ENCODE data around the gene SORCS2. TPM values are rescaled to one million over a fixed set of nuclear protein-coding genes. Genes with fewer than 3 reads are reported as not detected.

Gene SORCS2
- polyA plus RNA-seq, 1 donor (not counting 4 experiments of a cell fraction or from before 2014, with no cell fraction given) = 0.09 TPM

DNA sequence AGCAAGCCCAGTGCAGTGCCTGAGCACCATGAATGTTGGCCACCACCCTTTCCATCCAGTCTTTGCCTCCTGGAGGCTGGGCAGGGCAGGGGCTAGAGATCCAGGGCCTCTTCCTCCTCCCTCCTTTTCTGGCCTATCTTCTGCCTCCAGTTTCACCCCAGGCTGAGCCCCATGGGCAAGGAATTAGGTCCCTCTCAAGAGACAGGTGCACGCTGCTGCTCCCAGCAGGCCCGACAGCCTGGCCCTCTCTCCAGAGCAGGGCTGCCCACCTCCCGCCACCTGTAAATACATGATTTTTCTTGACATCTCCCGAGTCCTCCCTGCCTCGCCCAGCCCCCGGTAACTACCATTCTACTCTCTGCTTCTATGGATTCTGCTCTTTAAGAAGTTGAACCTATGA is 299.6 kb downstream of the SORCS2 start:
- peaks cover 4% of the 10 kb centered on the region for H3K27me3 ChIP-seq (ENCODE audit: control insufficient read depth, extremely low read depth, insufficient read depth, low read length)
- no peak overlapping the region for H2AFZ ChIP-seq (ENCODE audit: control insufficient read depth, low read length)
- no peak overlapping the region for H3K4me2 ChIP-seq (ENCODE audit: control insufficient read depth, extremely low read depth, insufficient read depth, low read depth, low read length)
- no peak overlapping the region for H3K27ac ChIP-seq (ENCODE audit: control insufficient read depth, insufficient read depth, low read length)
- DNase-seq (ENCODE audit: low read depth, low spot score) (no peak), FAIRE-seq (no peak)
- no peaks in the 10 kb centered on the region for H3K9me1 ChIP-seq (ENCODE audit: control insufficient read depth, extremely low read depth, insufficient read depth, low read length)
- H3K9me3 ChIP-seq (ENCODE audit: control insufficient read depth, low read depth, low read length) = no peaks in the 10 kb centered on the region
- TF ChIP-seq EZH2 (IDR thresholded peaks at IDR 0.05; ENCODE audit: low read length) = no peak
- TF ChIP-seq, protein P1, sequence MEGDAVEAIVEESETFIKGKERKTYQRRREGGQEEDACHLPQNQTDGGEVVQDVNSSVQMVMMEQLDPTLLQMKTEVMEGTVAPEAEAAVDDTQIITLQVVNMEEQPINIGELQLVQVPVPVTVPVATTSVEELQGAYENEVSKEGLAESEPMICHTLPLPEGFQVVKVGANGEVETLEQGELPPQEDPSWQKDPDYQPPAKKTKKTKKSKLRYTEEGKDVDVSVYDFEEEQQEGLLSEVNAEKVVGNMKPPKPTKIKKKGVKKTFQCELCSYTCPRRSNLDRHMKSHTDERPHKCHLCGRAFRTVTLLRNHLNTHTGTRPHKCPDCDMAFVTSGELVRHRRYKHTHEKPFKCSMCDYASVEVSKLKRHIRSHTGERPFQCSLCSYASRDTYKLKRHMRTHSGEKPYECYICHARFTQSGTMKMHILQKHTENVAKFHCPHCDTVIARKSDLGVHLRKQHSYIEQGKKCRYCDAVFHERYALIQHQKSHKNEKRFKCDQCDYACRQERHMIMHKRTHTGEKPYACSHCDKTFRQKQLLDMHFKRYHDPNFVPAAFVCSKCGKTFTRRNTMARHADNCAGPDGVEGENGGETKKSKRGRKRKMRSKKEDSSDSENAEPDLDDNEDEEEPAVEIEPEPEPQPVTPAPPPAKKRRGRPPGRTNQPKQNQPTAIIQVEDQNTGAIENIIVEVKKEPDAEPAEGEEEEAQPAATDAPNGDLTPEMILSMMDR (optimal IDR thresholded peaks at IDR 0.05 in 1 of 3, IDR thresholded peaks at IDR 0.05 in 1 of 3, conservative IDR thresholded peaks at IDR 0.05 in 1 of 3; ENCODE audit: extremely low read depth in 1 of 3, insufficient read depth in 2 of 3, low read length in 3 of 3) = no peak
- no peaks in the 10 kb centered on the region for H3K4me1 ChIP-seq (ENCODE audit: control insufficient read depth, extremely low read depth, insufficient read depth, low read length)
- dilution Hi-C loops (cut with MboI; ENCODE audit: extremely low pct_ligation_motif_present, low sequenced_read_pairs) = no loop called here
- H3K4me3 ChIP-seq (ENCODE audit: control insufficient read depth in 2 of 3, extremely low read depth in 1 of 3, insufficient read depth in 2 of 3, low read depth in 1 of 3, low read length in 3 of 3) = no peak overlapping the region
- H3K79me2 ChIP-seq (ENCODE audit: control insufficient read depth, insufficient read depth, low read length) = no peaks in the 10 kb centered on the region
- no peak overlapping the region for H3K9ac ChIP-seq (ENCODE audit: control insufficient read depth, extremely low read depth, insufficient read depth, low read length)
- H3K36me3 ChIP-seq (ENCODE audit: control insufficient read depth in 2 of 2, extremely low read depth in 1 of 2, insufficient read depth in 2 of 2, low read length in 2 of 2) = no peaks in the 10 kb centered on the region
- H4K20me1 ChIP-seq (ENCODE audit: control insufficient read depth, extremely low read depth, insufficient read depth, low read length) = no peaks in the 10 kb centered on the region

DNA sequence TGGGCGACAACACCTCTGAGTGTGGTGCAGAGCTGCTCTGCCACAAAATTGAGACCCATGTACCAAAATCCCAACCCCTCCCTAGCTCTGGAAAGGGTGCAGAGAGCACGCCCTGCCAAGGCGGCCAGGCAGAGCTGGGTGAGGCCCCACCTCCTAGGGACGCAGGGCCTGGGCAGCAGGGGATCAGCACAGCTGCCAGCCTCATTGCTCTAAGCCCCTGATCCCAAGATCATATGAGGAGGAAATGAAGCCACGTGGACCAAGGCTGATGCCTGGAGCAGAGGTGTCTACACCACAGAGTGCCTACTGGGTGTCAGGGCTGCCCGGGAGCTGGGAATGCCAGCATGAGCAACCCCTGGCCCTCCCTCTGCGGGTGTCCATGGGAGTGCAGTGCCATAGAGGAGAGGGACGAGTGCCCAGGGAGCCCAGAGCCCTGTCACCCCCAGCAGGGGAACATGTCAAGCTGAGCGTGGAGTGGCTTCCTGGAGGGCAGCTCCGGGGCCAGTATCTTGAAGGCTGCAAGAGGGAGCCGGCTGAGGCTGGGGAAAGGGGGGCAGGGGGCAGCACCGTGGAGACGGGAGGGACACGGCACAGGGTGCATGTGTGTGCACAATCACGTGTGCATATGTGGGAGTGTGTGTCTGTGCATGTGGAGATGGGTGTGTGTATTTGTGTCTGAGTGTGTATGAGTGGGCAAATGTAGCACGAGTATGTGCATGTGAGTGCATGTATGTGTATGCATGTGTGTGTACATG is 306.3 kb downstream of the SORCS2 start:
- H3K9me3 ChIP-seq (ENCODE audit: control insufficient read depth, low read depth, low read length) = no peaks in the 10 kb centered on the region
- no peaks in the 10 kb centered on the region for H3K79me2 ChIP-seq (ENCODE audit: control insufficient read depth, insufficient read depth, low read length)
- no peak overlapping the region for H3K9ac ChIP-seq (ENCODE audit: control insufficient read depth, extremely low read depth, insufficient read depth, low read length)
- DNase-seq (ENCODE audit: low read depth, low spot score) (no peak), FAIRE-seq (no peak)
- no peaks in the 10 kb centered on the region for H3K9me1 ChIP-seq (ENCODE audit: control insufficient read depth, extremely low read depth, insufficient read depth, low read length)
- no peaks in the 10 kb centered on the region for H4K20me1 ChIP-seq (ENCODE audit: control insufficient read depth, extremely low read depth, insufficient read depth, low read length)
- peaks cover 22% of the 10 kb centered on the region for H3K27me3 ChIP-seq (ENCODE audit: control insufficient read depth, extremely low read depth, insufficient read depth, low read length)
- dilution Hi-C loops (cut with MboI; ENCODE audit: extremely low pct_ligation_motif_present, low sequenced_read_pairs) = no loop called here
- H3K4me3 ChIP-seq (ENCODE audit: control insufficient read depth in 2 of 3, extremely low read depth in 1 of 3, insufficient read depth in 2 of 3, low read depth in 1 of 3, low read length in 3 of 3) = no peak overlapping the region
- no peaks in the 10 kb centered on the region for H3K4me1 ChIP-seq (ENCODE audit: control insufficient read depth, extremely low read depth, insufficient read depth, low read length)
- H3K4me2 ChIP-seq (ENCODE audit: control insufficient read depth, extremely low read depth, insufficient read depth, low read depth, low read length) = no peak overlapping the region
- H2AFZ ChIP-seq (ENCODE audit: control insufficient read depth, low read length) = no peak overlapping the region
- no peak overlapping the region for H3K27ac ChIP-seq (ENCODE audit: control insufficient read depth, insufficient read depth, low read length)
- TF ChIP-seq, protein P1 (optimal IDR thresholded peaks at IDR 0.05 in 1 of 3, IDR thresholded peaks at IDR 0.05 in 1 of 3, conservative IDR thresholded peaks at IDR 0.05 in 1 of 3; ENCODE audit: extremely low read depth in 1 of 3, insufficient read depth in 2 of 3, low read length in 3 of 3) = no peak
- TF ChIP-seq EZH2 (IDR thresholded peaks at IDR 0.05; ENCODE audit: low read length) = no peak
- H3K36me3 ChIP-seq (ENCODE audit: control insufficient read depth in 2 of 2, extremely low read depth in 1 of 2, insufficient read depth in 2 of 2, low read length in 2 of 2) = no peaks in the 10 kb centered on the region

Data from keratinocyte (primary cell).